ENCODE results near the gene FBXW12. TPM values are rescaled to one million over a fixed set of nuclear protein-coding genes. Genes with fewer than 3 reads are reported as not detected.

FBXW12 gene
- total RNA-seq, 4 donors from 2014 or later, result not detected

DNA sequence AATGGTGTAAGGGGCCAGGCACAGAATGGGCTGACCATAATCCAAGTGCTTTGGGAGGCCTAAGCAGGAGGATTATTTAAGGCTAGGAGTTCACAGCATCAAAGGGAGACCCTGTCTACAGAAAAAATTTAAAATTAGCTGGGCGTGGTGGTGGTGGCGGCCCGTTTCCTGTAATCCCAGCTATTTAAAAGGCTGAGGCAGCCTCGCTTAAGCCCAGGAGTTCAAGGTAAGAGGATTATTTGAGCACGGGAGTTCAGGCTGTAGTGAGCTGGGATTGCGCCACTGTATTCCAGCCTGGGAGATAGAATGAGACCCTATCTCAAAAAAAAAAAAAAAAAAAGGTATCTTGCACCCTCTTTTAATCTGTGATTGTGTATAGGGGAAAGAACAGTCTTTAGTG lies 69.9 kb downstream of the FBXW12 start:
- DNase-seq (no peak), ATAC-seq (no peak)
- no peaks in the 10 kb centered on the region for H3K9me3 ChIP-seq
- TF ChIP-seq POLR2A (IDR thresholded peaks at IDR 0.05), result no peak
- TF ChIP-seq, protein P1, sequence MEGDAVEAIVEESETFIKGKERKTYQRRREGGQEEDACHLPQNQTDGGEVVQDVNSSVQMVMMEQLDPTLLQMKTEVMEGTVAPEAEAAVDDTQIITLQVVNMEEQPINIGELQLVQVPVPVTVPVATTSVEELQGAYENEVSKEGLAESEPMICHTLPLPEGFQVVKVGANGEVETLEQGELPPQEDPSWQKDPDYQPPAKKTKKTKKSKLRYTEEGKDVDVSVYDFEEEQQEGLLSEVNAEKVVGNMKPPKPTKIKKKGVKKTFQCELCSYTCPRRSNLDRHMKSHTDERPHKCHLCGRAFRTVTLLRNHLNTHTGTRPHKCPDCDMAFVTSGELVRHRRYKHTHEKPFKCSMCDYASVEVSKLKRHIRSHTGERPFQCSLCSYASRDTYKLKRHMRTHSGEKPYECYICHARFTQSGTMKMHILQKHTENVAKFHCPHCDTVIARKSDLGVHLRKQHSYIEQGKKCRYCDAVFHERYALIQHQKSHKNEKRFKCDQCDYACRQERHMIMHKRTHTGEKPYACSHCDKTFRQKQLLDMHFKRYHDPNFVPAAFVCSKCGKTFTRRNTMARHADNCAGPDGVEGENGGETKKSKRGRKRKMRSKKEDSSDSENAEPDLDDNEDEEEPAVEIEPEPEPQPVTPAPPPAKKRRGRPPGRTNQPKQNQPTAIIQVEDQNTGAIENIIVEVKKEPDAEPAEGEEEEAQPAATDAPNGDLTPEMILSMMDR (IDR thresholded peaks at IDR 0.05 in 4 of 5, conservative IDR thresholded peaks at IDR 0.05 in 1 of 5), result no peak
- peaks cover 31 to 32% of the 10 kb centered on the region in 2 donors for H3K4me1 ChIP-seq
- in situ Hi-C loops (cut with MboI; ENCODE audit: low sequenced_read_pairs in 4 of 4) (no loop called here), intact Hi-C loops (cut with DNase I; ENCODE audit: low total_unique reads) (loop anchor here (2.0 to 10.0 kb wide), 2 partner anchors 115 to 1277 kb away; partner anchors contain the start of genes PFKFB4 and SETD2)
- H3K27ac ChIP-seq, result peak overlapping the region in 3 of 4 donors; percentile 85 to 96 (median 93)
- no peaks in the 10 kb centered on the region for H3K27me3 ChIP-seq
- no peak overlapping the region for H3K4me3 ChIP-seq
- peaks cover 0 to 26% of the 10 kb centered on the region in 2 donors for H3K36me3 ChIP-seq

Other genes starting within 250 kb of the FBXW12 start
- 1 to 10 TPM in 1 of 4 donors, under 1 TPM in 1, not detected in 2; 0.73 to 2.3 TPM for gene CDC25A, start 183.8 kb upstream of the FBXW12 start, total RNA-seq
- gene CAMP, start 148.7 kb upstream of the FBXW12 start, total RNA-seq, result not detected
- 1 to 10 TPM; 1.1 to 9.6 (median 3.0) TPM for gene ZNF589, start 131.1 kb upstream of the FBXW12 start, total RNA-seq
- gene NME6, start 70.9 kb upstream of the FBXW12 start, total RNA-seq, result 10 to 100 TPM; 19.9 to 26.8 (median 23.3) TPM
- not detected for gene SPINK8, start 38.6 kb upstream of the FBXW12 start, total RNA-seq
- gene PLXNB1, start 57.9 kb downstream of the FBXW12 start, total RNA-seq, result 1 to 10 TPM; 2.8 to 7.2 (median 3.5) TPM
- gene CCDC51, start 67.9 kb downstream of the FBXW12 start, total RNA-seq, result 10 to 100 TPM in 2 of 4 donors, 1 to 10 TPM in 2; 4.9 to 12.2 (median 9.9) TPM
- 100 to 1,000 TPM; 202 to 353 (median 294) TPM for gene TMA7, start 68.0 kb downstream of the FBXW12 start, total RNA-seq
- 1 to 10 TPM; 4.8 to 7.2 (median 7.0) TPM for gene ATRIP, start 74.5 kb downstream of the FBXW12 start, total RNA-seq
- 10 to 100 TPM; 17.0 to 31.6 (median 23.4) TPM for gene SHISA5, start 132.0 kb downstream of the FBXW12 start, total RNA-seq
- gene PFKFB4, start 184.6 kb downstream of the FBXW12 start, total RNA-seq, result 1 to 10 TPM in 3 of 4 donors, under 1 TPM in 1; 0.87 to 2.6 (median 1.7) TPM
- not detected for gene UCN2, start 191.6 kb downstream of the FBXW12 start, total RNA-seq
- 1 to 10 TPM in 2 of 4 donors, under 1 TPM in 2; 0.66 to 1.7 (median 1.1) TPM for gene COL7A1, start 223.1 kb downstream of the FBXW12 start, total RNA-seq
- 100 to 1,000 TPM; 679 to 861 (median 720) TPM for gene UQCRC1, start 237.4 kb downstream of the FBXW12 start, total RNA-seq
- gene TMEM89, start 249.6 kb downstream of the FBXW12 start, total RNA-seq, result not detected